ENCODE data around the gene CCDC127. TPM values are rescaled to one million over a fixed set of nuclear protein-coding genes. Genes with fewer than 3 reads are reported as not detected.

Gene CCDC127
- total RNA-seq, 1 donor from 2014 or later, result 2.9 TPM

- Histone ChIP-seq H3K4me3 (ENCODE audit: low read depth, low read length) (no peak overlapping the region), H3K27me3 (ENCODE audit: control insufficient read depth, insufficient read depth, low read length) (peaks cover 2% of the 10 kb centered on the region), H3K36me3 (ENCODE audit: control insufficient read depth, insufficient read depth, low read length) (no peaks in the 10 kb centered on the region)
- no peak for TF ChIP-seq CTCF (IDR thresholded peaks at IDR 0.05; ENCODE audit: insufficient read depth, low read length, severe bottlenecking)
- FAIRE-seq, result no peak
- no peak for DNase-seq (ENCODE audit: low read depth)
Observed at GRCh38 chr5:157126-157715, 60.7 kb downstream of the CCDC127 start.

DNA sequence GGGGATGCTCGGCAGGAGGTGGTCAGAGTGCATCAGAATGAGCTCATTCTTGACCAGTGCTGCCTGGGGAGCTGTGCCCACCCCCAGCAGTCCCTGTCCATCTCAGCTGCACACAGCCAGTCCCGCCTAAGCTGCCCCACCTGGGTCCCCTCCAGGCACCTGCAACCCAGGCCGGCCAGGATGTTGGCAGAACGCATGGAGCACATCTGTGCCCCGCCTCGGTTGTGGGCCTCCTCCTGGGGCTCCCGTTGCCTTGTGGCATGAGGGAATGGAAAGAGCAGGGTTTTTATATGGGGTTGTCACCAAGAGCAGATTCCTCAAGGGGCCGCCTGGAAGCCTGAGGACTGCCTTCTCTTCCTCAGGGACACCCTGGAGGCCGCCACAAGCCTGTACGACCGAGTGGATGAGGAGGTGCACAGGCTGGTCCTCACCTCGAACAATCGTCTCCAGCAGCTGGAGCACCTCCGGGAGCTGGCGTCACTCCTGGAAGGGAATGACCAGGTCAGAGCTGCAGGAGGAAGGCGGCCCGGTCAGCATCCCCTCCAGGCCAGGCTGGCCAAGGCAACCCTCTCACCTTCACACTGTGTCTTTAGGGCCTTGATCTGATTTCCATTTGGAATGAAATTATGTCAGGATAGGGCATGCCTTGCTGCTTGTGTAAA lies 61.4 kb downstream of the CCDC127 start:
- Histone ChIP-seq H3K4me3 (ENCODE audit: low read depth, low read length) (no peak overlapping the region), H3K36me3 (ENCODE audit: control insufficient read depth, insufficient read depth, low read length) (no peaks in the 10 kb centered on the region), H3K27me3 (ENCODE audit: control insufficient read depth, insufficient read depth, low read length) (peaks cover 2% of the 10 kb centered on the region)
- no peak for TF ChIP-seq CTCF (IDR thresholded peaks at IDR 0.05; ENCODE audit: insufficient read depth, low read length, severe bottlenecking)
- no peak for DNase-seq (ENCODE audit: low read depth)
- FAIRE-seq, result no peak

DNA sequence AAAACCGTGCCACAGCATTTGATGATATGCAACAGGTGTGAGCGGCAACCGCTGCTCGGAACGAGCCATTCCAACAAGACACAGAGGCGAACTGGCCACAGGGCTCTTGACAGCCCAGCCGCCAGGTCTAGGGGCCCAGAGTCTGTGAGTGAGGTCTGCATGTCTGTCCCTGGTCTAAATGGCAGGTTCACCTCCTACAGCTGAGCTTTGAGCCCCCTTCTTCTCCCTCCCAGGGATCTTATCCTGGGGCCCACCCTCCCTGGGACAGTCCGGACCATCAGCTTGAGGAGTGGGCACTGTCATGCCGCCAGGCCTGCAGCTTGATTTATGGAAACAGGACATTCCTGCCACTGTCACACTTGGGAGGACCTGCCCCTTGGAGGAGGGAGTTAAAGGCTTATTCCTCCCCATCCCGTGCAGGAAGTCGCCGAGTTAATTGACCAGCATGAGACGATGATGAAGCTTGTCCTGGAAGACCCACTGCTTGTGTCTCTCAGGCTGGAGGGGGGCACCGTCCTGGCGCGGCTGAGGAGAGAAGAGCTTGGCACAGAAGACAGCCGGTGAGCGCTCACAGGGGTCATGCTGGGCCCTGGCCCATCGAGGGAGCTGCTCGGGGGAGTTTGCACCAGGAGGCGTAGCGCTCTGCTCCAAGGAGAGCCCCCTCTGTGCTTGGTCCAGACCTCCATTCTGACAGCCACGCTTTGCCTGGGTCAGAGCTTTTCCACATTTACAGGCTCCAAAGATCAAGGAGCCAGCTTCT lies 62.1 kb downstream of the CCDC127 start:
- TF ChIP-seq CTCF (IDR thresholded peaks at IDR 0.05; ENCODE audit: insufficient read depth, low read length, severe bottlenecking), result no peak
- DNase-seq (ENCODE audit: low read depth), result no peak
- peaks cover 2% of the 10 kb centered on the region for H3K27me3 ChIP-seq (ENCODE audit: control insufficient read depth, insufficient read depth, low read length)
- no peak overlapping the region for H3K4me3 ChIP-seq (ENCODE audit: low read depth, low read length)
- no peak for FAIRE-seq
- no peaks in the 10 kb centered on the region for H3K36me3 ChIP-seq (ENCODE audit: control insufficient read depth, insufficient read depth, low read length)

DNA sequence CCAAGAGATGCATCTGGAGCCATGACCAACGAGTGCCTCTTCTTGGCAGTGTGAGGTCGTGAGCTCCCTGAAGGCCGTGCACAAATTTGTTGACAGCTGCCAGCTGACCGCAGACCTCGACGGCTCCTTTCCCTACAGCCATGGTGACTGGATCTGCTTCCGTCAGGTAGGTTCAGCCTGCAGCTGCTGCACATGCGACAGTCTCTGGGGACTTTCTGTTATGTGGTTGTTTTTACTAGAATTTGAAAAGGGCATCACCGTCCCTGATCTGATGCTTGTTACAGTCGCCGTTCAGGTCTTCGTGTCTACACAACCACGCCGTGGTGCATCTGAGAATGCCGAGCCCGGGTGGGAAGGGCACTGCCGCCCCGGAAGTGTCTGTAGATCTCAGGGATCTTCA lies 63.1 kb downstream of the CCDC127 start:
- TF ChIP-seq CTCF (IDR thresholded peaks at IDR 0.05; ENCODE audit: insufficient read depth, low read length, severe bottlenecking), result no peak
- no peaks in the 10 kb centered on the region for H3K36me3 ChIP-seq (ENCODE audit: control insufficient read depth, insufficient read depth, low read length)
- H3K27me3 ChIP-seq (ENCODE audit: control insufficient read depth, insufficient read depth, low read length), result peaks cover 2% of the 10 kb centered on the region
- no peak for FAIRE-seq
- H3K4me3 ChIP-seq (ENCODE audit: low read depth, low read length), result no peak overlapping the region
- DNase-seq (ENCODE audit: low read depth), result no peak

DNA sequence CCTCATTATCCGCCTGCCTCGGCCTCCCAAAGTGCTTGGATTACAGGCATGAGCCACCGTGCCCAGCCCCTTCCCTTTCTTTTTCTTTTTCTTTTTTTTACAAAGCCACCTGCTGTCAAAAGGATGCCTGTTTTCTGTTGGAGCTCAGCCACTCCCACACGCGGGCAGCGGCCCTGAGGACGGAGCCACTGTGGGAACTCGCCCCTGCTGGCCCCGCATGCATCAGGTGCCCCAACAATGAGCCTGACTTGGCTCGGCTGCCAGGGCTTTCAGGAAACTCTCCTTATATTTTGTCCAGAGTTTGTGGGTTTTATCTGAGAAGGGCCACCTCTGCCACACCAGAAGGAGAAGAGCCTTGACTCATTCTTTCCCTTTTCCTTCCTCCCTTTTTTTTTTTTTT lies 63.7 kb downstream of the CCDC127 start:
- FAIRE-seq (no peak), DNase-seq (ENCODE audit: low read depth) (no peak)
- peaks cover 2% of the 10 kb centered on the region for H3K27me3 ChIP-seq (ENCODE audit: control insufficient read depth, insufficient read depth, low read length)

More for the DNA sequence above, 63.7 kb downstream of the CCDC127 start:
- H3K36me3 ChIP-seq (ENCODE audit: control insufficient read depth, insufficient read depth, low read length), result no peaks in the 10 kb centered on the region
- no peak for TF ChIP-seq CTCF (IDR thresholded peaks at IDR 0.05; ENCODE audit: insufficient read depth, low read length, severe bottlenecking)
- H3K4me3 ChIP-seq (ENCODE audit: low read depth, low read length), result no peak overlapping the region
